A549 (cell line): ENCODE results near the gene RHOT2. TPM values are rescaled to one million over a fixed set of nuclear protein-coding genes. Genes with fewer than 3 reads are reported as not detected.

Source experiments
- ATAC-seq, 2 experiments: fragments of 200-7000 bp in 1 of 2; fragments of >200 bp in 1 of 2; cut with Nextera tagmentation in 1 of 2; cut with Tn5 transposase in 1 of 2; 3 replicates each; pipeline versions ENCODE4 v1.8.0 to v1.9.1; 2018 to 2020; ENCODE audit warnings: mild to moderate bottlenecking in 1 of 2, moderate library complexity in 1 of 2
- CTCF ChIA-PET: fragments of 300-600 bp; sonication (Branson Sonifier 250); formaldehyde crosslinking; extraction: SDS; loops from one replicate; lab custom pipeline; 2021; ENCODE audit warnings: antibody characterized with exemption, inconsistent platforms; lab: Yijun Ruan, JAX
- POLR2A ChIA-PET: fragments of 350-600 bp; formaldehyde crosslinking; extraction: SDS; loops from one replicate; lab custom pipeline; 2021; ENCODE audit warnings: antibody characterized with exemption, inconsistent platforms; lab: Yijun Ruan, JAX
- DNase-seq, 2 experiments: peaks; one replicate each; pipeline versions ENCODE4 v3.0.0 to v3.0.0-alpha.2; 2011 to 2016; ENCODE audit warnings: low read depth in 1 of 2, low spot score in 1 of 2
- FAIRE-seq: peaks from 2 replicates; lab custom pipeline; 2011; peaks lifted over from hg19 to GRCh38; lab: Jason Lieb, UNC
- H3K27ac ChIP-seq, 2 experiments: fragments of >200 bp; sonication (Bioruptor Twin); formaldehyde crosslinking; 3 replicates each; pipeline ENCODE4 v1.5.1; 2016 to 2017
- H3K4me1 ChIP-seq: fragments of >200 bp; sonication (Bioruptor Twin); formaldehyde crosslinking; 3 replicates; pipeline ENCODE4 v1.6.1; 2016
- H3K4me2 ChIP-seq: fragments of >200 bp; sonication (Bioruptor Twin); formaldehyde crosslinking; 3 replicates; pipeline ENCODE4 v1.6.1; 2016
- H3K4me3 ChIP-seq: fragments of >200 bp; sonication (Bioruptor Twin); formaldehyde crosslinking; 3 replicates; pipeline ENCODE4 v1.5.1; 2016
- H3K9me3 ChIP-seq: fragments of >200 bp; sonication (Bioruptor Twin); formaldehyde crosslinking; 3 replicates; pipeline ENCODE4 v1.6.1; 2016
- BHLHE40 ChIP-seq: IDR thresholded peaks from 2 replicates; pipeline ENCODE4 v1.6.1; 2012; ENCODE audit warnings: low read depth, low read length, inconsistent platforms
- CBX8 ChIP-seq: fragments of 200-600 bp; sonication (generic); IDR thresholded peaks from 2 replicates; pipeline ENCODE4 v1.6.1; 2016
- CEBPB ChIP-seq, 2 experiments: fragments of >200 bp in 1 of 2; sonication (Bioruptor Twin) in 1 of 2; formaldehyde crosslinking in 1 of 2; IDR thresholded peaks; 2 replicates each; pipeline ENCODE4 v1.6.1; 2012 to 2016
- CHD2 ChIP-seq: fragments of 150-350 bp; IDR thresholded peaks from 2 replicates; pipeline ENCODE4 v1.6.1; 2014; ENCODE audit warnings: low read length; ENCODE audit not compliant: partially characterized antibody
- EHF ChIP-seq: fragments of 250-450 bp; sonication (Bioruptor Pico); IDR thresholded peaks from 2 replicates; pipeline ENCODE4 v1.5.0; 2020; ENCODE audit warnings: mild to moderate bottlenecking
- EHMT2 ChIP-seq: fragments of 200-600 bp; sonication (generic); IDR thresholded peaks from 2 replicates; pipeline ENCODE4 v1.6.1; 2016; ENCODE audit warnings: antibody characterized with exemption, low read depth, mild to moderate bottlenecking, moderate library complexity
- EP300 ChIP-seq, 2 experiments: fragments of >200 bp; sonication (Bioruptor Twin); formaldehyde crosslinking; IDR thresholded peaks; 2 replicates in 1 of 2; 3 replicates in 1 of 2; pipeline ENCODE4 v1.6.1; 2016 to 2017
- ESRRA ChIP-seq: fragments of 150-350 bp; IDR thresholded peaks from 2 replicates; pipeline ENCODE4 v1.6.1; 2014; ENCODE audit warnings: mild to moderate bottlenecking, low read length, borderline replicate concordance
- FOSB ChIP-seq: fragments of 250-450 bp; sonication (Bioruptor Pico); IDR thresholded peaks from 2 replicates; pipeline ENCODE4 v1.5.0; 2020; ENCODE audit warnings: mild to moderate bottlenecking, moderate library complexity
- GATA3 ChIP-seq: IDR thresholded peaks from 2 replicates; pipeline ENCODE4 v1.6.1; 2012; ENCODE audit warnings: borderline replicate concordance
- HDAC2 ChIP-seq: fragments of 200-600 bp; sonication (generic); IDR thresholded peaks from 2 replicates; pipeline ENCODE4 v1.6.1; 2016
- HOXA7 ChIP-seq: fragments of 250-450 bp; sonication (Bioruptor Pico); IDR thresholded peaks from 2 replicates; pipeline ENCODE4 v1.5.0; 2020; ENCODE audit warnings: mild to moderate bottlenecking, moderate library complexity
- HOXB5 ChIP-seq: fragments of 250-450 bp; sonication (Bioruptor Pico); IDR thresholded peaks from 2 replicates; pipeline ENCODE4 v1.5.0; 2020; ENCODE audit warnings: mild to moderate bottlenecking, moderate library complexity
- JUNB ChIP-seq: fragments of >200 bp; sonication (Bioruptor Twin); formaldehyde crosslinking; IDR thresholded peaks from 2 replicates; pipeline ENCODE4 v1.6.1; 2016
- KDM1A ChIP-seq: fragments of 200-600 bp; sonication (generic); IDR thresholded peaks from 2 replicates; pipeline ENCODE4 v1.6.1; 2016; ENCODE audit warnings: low read depth, mild to moderate bottlenecking
- KDM5A ChIP-seq: fragments of 200-600 bp; sonication (generic); IDR thresholded peaks from 2 replicates; pipeline ENCODE4 v1.6.1; 2016; ENCODE audit warnings: antibody characterized with exemption, mild to moderate bottlenecking
- MAFK ChIP-seq: fragments of 450-650 bp; IDR thresholded peaks from 2 replicates; pipeline ENCODE4 v1.6.1; 2014; ENCODE audit not compliant: partially characterized antibody
- NFE2L2 ChIP-seq: fragments of 150-350 bp; conservative IDR thresholded peaks from 2 replicates; pipeline ENCODE4 v1.6.1; 2014; ENCODE audit warnings: low read length
- NPAS2 ChIP-seq: fragments of 250-450 bp; sonication (Bioruptor Pico); IDR thresholded peaks from 2 replicates; pipeline ENCODE4 v1.8.0; 2022; ENCODE audit warnings: mild to moderate bottlenecking, moderate library complexity, borderline replicate concordance
- POLR2AphosphoS2 ChIP-seq: conservative IDR thresholded peaks from 2 replicates; pipeline ENCODE4 v1.6.1; 2012; ENCODE audit warnings: low read length, improper control_type of control experiment, inconsistent platforms
- RAD21 ChIP-seq, 2 experiments: fragments of >200 bp in 1 of 2; sonication (Bioruptor Twin) in 1 of 2; formaldehyde crosslinking in 1 of 2; IDR thresholded peaks in 1 of 2; conservative IDR thresholded peaks in 1 of 2; 2 replicates in 1 of 2; 3 replicates in 1 of 2; pipeline ENCODE4 v1.6.1; 2012 to 2018; ENCODE audit warnings: inconsistent platforms in 1 of 2
- RARB ChIP-seq: fragments of 250-450 bp; sonication (Bioruptor Pico); IDR thresholded peaks from 2 replicates; pipeline ENCODE4 v1.8.0; 2021; ENCODE audit warnings: mild to moderate bottlenecking, moderate library complexity
- RCOR1 ChIP-seq: fragments of 150-350 bp; IDR thresholded peaks from 2 replicates; pipeline ENCODE4 v1.6.1; 2014; ENCODE audit warnings: antibody characterized with exemption, low read length, low read depth
- RFX5 ChIP-seq: fragments of 450-650 bp; IDR thresholded peaks from 2 replicates; pipeline ENCODE4 v1.7.1; 2014; ENCODE audit warnings: antibody characterized with exemption, mild to moderate bottlenecking, moderate library complexity
- RNF2 ChIP-seq: fragments of 200-600 bp; sonication (generic); IDR thresholded peaks from 2 replicates; pipeline ENCODE4 v1.6.1; 2016; ENCODE audit warnings: low read depth, mild to moderate bottlenecking, antibody characterized with exemption, moderate library complexity, borderline replicate concordance
- SREBF2 ChIP-seq: fragments of 450-650 bp; IDR thresholded peaks from 2 replicates; pipeline ENCODE4 v1.6.1; 2014; ENCODE audit warnings: mild to moderate bottlenecking, moderate library complexity
- ZC3H11A ChIP-seq: fragments of 450-650 bp; IDR thresholded peaks from 2 replicates; pipeline ENCODE4 v1.6.1; 2014; ENCODE audit warnings: antibody characterized with exemption, mild to moderate bottlenecking
- ZFP36 ChIP-seq: fragments of 450-650 bp; IDR thresholded peaks from 2 replicates; pipeline ENCODE4 v1.6.1; 2014; ENCODE audit warnings: borderline replicate concordance; ENCODE audit not compliant: partially characterized antibody
- ZNF302 ChIP-seq: fragments of 250-450 bp; sonication (Bioruptor Pico); IDR thresholded peaks from 2 replicates; pipeline ENCODE4 v1.9.0; 2021; ENCODE audit warnings: inconsistent platforms, mild to moderate bottlenecking, moderate library complexity
- ZSCAN20 ChIP-seq: fragments of 250-450 bp; sonication (Bioruptor Pico); IDR thresholded peaks from 2 replicates; pipeline ENCODE4 v1.8.0; 2022; ENCODE audit warnings: mild to moderate bottlenecking, moderate library complexity
- WGBS: methylation state at CpG from one replicate; pipeline ENCODE4 v1.1.6; 2017; ENCODE audit errors: missing lambda C conversion rate; 5-methylcytosine and 5-hydroxymethylcytosine counted together
- polyA plus RNA-seq, 4 experiments: library from polyadenylated mRNA; depleted of rRNA in 3 of 4; stranded (reverse); fragments of >200 nt; fragmentation: RNase III in 1 of 4; extraction: RNeasy Plus Mini Kit Qiagen cat#74134 plus additional on column Dnase treatment in 1 of 4; gene quantifications; 2 replicates in 3 of 4; 3 replicates in 1 of 4; pipeline ENCODE4 v1.2.3, GENCODE V29; 2011 to 2017
- TF ChIP-seq, protein P1 (sequence below): fragments of 250-450 bp; sonication (Bioruptor Pico); IDR thresholded peaks from 2 replicates; pipeline ENCODE4 v1.5.0; 2021; ENCODE audit warnings: mild to moderate bottlenecking, moderate library complexity, borderline replicate concordance
- TF ChIP-seq, protein P2 (sequence below): fragments of 250-450 bp; sonication (Bioruptor Pico); IDR thresholded peaks from 2 replicates; pipeline ENCODE4 v1.5.0; 2020; ENCODE audit warnings: low read depth, mild to moderate bottlenecking, moderate library complexity
- TF ChIP-seq, protein P3 (sequence below): fragments of 150-350 bp; IDR thresholded peaks from 2 replicates; pipeline ENCODE4 v1.6.1; 2014; ENCODE audit warnings: low read depth, mild to moderate bottlenecking, low read length

Gene RHOT2
- polyA plus RNA-seq, 2 of the 4 experiments (the other 2 are of a cell fraction) = 38.0 to 83.1 TPM

DNA sequence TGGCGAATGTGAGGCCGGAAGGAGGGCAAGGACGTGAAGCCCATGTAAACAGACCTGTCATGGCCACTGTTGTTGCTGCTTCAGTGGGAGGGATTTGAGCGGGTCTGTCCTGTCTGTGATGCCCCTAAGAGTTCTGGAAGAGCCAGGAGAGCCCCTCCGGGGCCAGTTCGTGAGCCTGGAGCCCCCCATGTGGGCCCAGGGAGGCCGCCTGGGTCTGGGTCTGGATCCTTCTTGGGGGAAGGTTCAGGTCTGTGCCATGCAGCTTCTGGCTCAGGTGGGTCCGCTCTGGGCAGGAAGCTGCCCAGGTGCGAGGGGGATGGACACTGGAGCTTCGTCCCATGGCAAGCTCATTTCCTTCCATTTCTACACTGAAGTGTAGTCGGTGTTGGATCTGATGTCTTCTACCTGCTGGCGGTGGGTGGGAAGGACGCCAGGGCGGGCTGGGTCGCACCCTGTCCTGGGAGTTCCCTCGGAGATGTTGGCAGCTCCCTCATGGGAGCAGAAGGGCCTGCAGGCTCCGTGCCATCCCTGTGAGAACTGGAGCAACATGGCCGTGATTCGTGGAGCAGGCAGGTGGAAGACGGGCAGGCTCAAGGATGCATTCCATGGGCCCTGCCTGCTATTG is 48.3 kb upstream of the RHOT2 start:
- TF ChIP-seq ZSCAN20 (no peak), CEBPB (IDR thresholded peaks at IDR 0.05) (no peak), RCOR1 (no peak)
- TF ChIP-seq, protein P1, sequence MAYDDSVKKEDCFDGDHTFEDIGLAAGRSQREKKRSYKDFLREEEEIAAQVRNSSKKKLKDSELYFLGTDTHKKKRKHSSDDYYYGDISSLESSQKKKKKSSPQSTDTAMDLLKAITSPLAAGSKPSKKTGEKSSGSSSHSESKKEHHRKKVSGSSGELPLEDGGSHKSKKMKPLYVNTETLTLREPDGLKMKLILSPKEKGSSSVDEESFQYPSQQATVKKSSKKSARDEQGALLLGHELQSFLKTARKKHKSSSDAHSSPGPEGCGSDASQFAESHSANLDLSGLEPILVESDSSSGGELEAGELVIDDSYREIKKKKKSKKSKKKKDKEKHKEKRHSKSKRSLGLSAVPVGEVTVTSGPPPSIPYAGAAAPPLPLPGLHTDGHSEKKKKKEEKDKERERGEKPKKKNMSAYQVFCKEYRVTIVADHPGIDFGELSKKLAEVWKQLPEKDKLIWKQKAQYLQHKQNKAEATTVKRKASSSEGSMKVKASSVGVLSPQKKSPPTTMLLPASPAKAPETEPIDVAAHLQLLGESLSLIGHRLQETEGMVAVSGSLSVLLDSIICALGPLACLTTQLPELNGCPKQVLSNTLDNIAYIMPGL (CRISPR knock-in tag) = no peak
- FAIRE-seq (no peak), DNase-seq (no peak), ATAC-seq (no peak)
- H3K4me3 ChIP-seq = no peak overlapping the region
- CTCF ChIA-PET = interaction anchor here (1.3 kb wide), 1 partner anchor 41 kb away, joined by 4 read pairs; no protein-coding TSS in a partner anchor
- WGBS = 90% methylated on average over 16 of the region's 20 CpGs
- no peaks in the 10 kb centered on the region for H3K9me3 ChIP-seq
- H3K4me2 ChIP-seq = no peak overlapping the region
- peaks cover 18% of the 10 kb centered on the region for H3K4me1 ChIP-seq
- POLR2A ChIA-PET = no interaction called here
- no peak overlapping the region for H3K27ac ChIP-seq

DNA sequence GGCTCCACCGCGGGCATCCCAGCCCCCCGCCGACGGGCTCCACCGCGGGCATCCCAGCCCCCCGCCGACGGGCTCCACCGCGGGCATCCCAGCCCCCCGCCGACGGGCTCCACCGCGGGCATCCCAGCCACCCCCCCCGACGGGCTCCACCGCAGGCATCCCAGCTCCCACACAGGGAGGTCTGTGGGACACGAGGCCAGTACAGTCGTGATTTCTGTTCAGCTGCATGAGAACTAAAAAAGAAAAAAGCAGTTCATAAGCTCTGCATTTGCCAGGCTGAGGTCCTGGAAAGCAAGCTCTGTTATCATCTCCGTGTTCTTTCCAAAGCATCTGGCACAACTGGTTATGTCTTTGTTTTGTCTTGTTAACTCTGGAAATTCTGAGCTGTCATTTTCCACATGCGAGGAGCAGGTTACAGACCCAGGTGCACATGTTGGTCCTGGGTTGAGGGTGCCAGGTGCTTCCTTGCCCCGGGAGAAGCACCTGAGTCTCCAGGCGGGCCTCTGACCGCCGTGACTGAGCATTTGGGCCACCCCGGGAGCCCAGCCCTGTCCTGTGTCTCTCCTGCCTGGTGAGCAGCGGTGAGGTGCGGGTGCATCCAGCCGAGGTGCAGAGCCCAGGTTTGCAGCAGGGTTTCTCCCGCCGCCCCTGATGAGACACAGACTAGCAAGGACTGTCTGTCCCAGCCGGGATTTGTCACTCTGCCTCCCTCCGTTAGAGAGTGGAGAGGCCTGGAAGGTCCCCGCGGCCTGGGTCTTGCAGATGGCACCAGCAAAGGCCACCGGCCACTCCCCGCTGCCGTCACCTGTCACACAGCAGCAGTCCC is 47.0 kb upstream of the RHOT2 start:
- 86% methylated on average over 23 of the region's 41 CpGs for WGBS

DNA sequence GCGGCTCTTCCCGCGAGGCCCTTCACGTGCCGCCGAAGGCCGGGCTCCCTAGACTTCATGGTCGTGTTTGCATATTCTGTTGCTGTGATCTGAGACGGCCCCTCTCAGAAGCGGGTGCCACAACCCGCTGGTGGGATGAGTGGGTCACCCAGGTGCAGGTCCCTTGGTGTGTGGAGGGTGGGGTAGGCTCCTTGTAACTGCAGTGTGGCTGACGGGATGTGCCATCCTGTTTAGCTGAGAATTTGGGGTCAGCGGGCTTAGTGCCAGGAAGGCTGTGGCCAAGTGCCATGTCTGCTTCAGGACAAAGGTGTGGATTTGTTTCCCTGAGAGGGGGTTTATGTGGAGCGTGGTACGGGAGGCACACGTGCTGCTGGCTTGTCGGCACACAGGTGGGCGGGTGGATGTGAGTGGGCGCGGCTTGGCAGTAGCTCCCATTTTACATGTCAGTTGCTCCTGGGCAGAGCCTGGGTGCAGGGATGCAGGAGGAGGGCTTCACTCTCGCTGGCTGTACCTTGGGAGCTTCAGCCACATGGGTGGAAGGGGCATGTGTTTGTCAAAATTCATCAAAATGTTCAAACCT is 46.3 kb upstream of the RHOT2 start:
- DNase-seq (no peak), ATAC-seq (peak in 1 of 2 experiments; percentile 6; a peak in 2 of 6 replicates), FAIRE-seq (no peak)
- 86% methylated on average over 19 of the region's 21 CpGs for WGBS
- peak overlapping the region; percentile 69 for H3K4me2 ChIP-seq
- no peak overlapping the region for H3K4me3 ChIP-seq
- ChIA-PET POLR2A (interaction anchor here (1.7 kb wide), 2 partner anchors 15 to 31 kb away, joined by 4 to 6 read pairs; partner anchors contain the start of gene METTL26), CTCF (interaction anchor here (0.8 to 1.4 kb wide), 11 partner anchors 11 to 74 kb away, joined by 3 to 7 read pairs (median 4); partner anchors contain the start of genes RAB40C and WDR90)
- no peaks in the 10 kb centered on the region for H3K9me3 ChIP-seq
- peaks cover 30% of the 10 kb centered on the region for H3K4me1 ChIP-seq
- H3K27ac ChIP-seq = peak overlapping the region in 1 of 2 experiments; percentile 71; a peak in 3 of 6 replicates
- TF ChIP-seq CHD2 (no peak), HDAC2 (no peak), KDM1A (no peak), FOSB (CRISPR knock-in tag) (no peak), KDM5A (no peak), MAFK (no peak), EP300 (IDR thresholded peaks at IDR 0.05) (no peak), NFE2L2 (no peak), HOXB5 (CRISPR knock-in tag) (no peak), RNF2 (no peak), EHMT2 (no peak), JUNB (no peak), ZFP36 (no peak), RAD21 (conservative IDR thresholded peaks at IDR 0.05 in 1 of 2, IDR thresholded peaks at IDR 0.05 in 1 of 2) (no peak), EHF (no peak)
- TF ChIP-seq, protein P2, sequence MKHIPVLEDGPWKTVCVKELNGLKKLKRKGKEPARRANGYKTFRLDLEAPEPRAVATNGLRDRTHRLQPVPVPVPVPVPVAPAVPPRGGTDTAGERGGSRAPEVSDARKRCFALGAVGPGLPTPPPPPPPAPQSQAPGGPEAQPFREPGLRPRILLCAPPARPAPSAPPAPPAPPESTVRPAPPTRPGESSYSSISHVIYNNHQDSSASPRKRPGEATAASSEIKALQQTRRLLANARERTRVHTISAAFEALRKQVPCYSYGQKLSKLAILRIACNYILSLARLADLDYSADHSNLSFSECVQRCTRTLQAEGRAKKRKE (CRISPR knock-in tag) = no peak
- TF ChIP-seq, protein P3, sequence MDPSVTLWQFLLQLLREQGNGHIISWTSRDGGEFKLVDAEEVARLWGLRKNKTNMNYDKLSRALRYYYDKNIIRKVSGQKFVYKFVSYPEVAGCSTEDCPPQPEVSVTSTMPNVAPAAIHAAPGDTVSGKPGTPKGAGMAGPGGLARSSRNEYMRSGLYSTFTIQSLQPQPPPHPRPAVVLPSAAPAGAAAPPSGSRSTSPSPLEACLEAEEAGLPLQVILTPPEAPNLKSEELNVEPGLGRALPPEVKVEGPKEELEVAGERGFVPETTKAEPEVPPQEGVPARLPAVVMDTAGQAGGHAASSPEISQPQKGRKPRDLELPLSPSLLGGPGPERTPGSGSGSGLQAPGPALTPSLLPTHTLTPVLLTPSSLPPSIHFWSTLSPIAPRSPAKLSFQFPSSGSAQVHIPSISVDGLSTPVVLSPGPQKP = no peak

More for the DNA sequence above, 47.0 kb upstream of the RHOT2 start:
- no peak for FAIRE-seq
- Histone ChIP-seq H3K4me3 (no peak overlapping the region), H3K4me1 (peaks cover 23% of the 10 kb centered on the region), H3K9me3 (no peaks in the 10 kb centered on the region), H3K27ac (no peak overlapping the region), H3K4me2 (no peak overlapping the region; the same call in 2 of the 3 replicates)
- no peak for ATAC-seq
- TF ChIP-seq GATA3 (no peak), CBX8 (no peak), SREBF2 (no peak), NPAS2 (no peak), EHF (no peak), POLR2AphosphoS2 (no peak), ZC3H11A (no peak), ESRRA (no peak), NFE2L2 (no peak), RFX5 (no peak), RARB (CRISPR knock-in tag) (no peak), KDM5A (no peak), HOXA7 (CRISPR knock-in tag) (no peak), ZNF302 (CRISPR knock-in tag) (no peak), CHD2 (no peak), EP300 (IDR thresholded peaks at IDR 0.05) (no peak), EHMT2 (no peak), RNF2 (no peak), BHLHE40 (no peak)
- CTCF ChIA-PET = interaction anchor here (0.6 to 1.4 kb wide), 5 partner anchors 11 to 133 kb away, joined by 3 to 7 read pairs (median 3); partner anchors contain the start of gene RAB40C
- POLR2A ChIA-PET = interaction anchor here (1.7 kb wide), 2 partner anchors 15 to 31 kb away, joined by 4 to 6 read pairs; partner anchors contain the start of gene METTL26
- no peak for DNase-seq
